ENCODE results near the gene CAMK1D. TPM values are rescaled to one million over a fixed set of nuclear protein-coding genes. Genes with fewer than 3 reads are reported as not detected.

CAMK1D gene
- total and polyA plus RNA-seq, 2 of the 4 experiments (the other 2 are of a cell fraction): 5.0 to 5.3 TPM

GRCh38 chr10:12675186-12675585 lies 325.8 kb downstream of the CAMK1D start:
- Histone ChIP-seq H4K5ac (ENCODE audit: low read depth, low read length) (no peak overlapping the region), H3K14ac (replicated peaks; ENCODE audit: low read depth, low read length) (no peak overlapping the region), H3K4ac (ENCODE audit: low read depth, low read length) (no peak overlapping the region), H2BK20ac (ENCODE audit: low read depth, low read length) (no peak overlapping the region), H2BK120ac (ENCODE audit: low read depth, low read length) (no peak overlapping the region), H3K4me1 (ENCODE audit: control insufficient read depth, insufficient read depth, low read length) (no peaks in the 10 kb centered on the region), H3K27ac (ENCODE audit: insufficient read depth, low read length) (no peak overlapping the region), H2BK5ac (ENCODE audit: low read depth, low read length, poor library complexity, severe bottlenecking) (no peak overlapping the region), H3K23ac (ENCODE audit: low read depth, low read length) (no peak overlapping the region), H2BK15ac (ENCODE audit: low read depth, low read length) (no peak overlapping the region), H3K27me3 (ENCODE audit: control insufficient read depth, insufficient read depth, low read length) (peaks cover 2% of the 10 kb centered on the region; the same call in 1 of the 2 replicates), H3K4me3 (ENCODE audit: insufficient read depth, low read depth, low read length) (no peak overlapping the region), H3K36me3 (ENCODE audit: control insufficient read depth, insufficient read depth, low read length) (no peaks in the 10 kb centered on the region), H2AK5ac (ENCODE audit: low read depth, low read length) (no peak overlapping the region), H3K9ac (ENCODE audit: low read depth, low read length) (no peak overlapping the region), H4K8ac (ENCODE audit: low read depth in 2 of 2, low read length in 2 of 2) (no peak overlapping the region), H4K20me1 (ENCODE audit: insufficient read depth, low read length) (no peaks in the 10 kb centered on the region), H3K9me1 (ENCODE audit: insufficient read depth, low read length) (no peaks in the 10 kb centered on the region), H3K56ac (ENCODE audit: extremely low read depth, insufficient read depth, low read length) (no peak overlapping the region), H3K4me2 (ENCODE audit: low read depth, low read length) (no peak overlapping the region), H2AK9ac (replicated peaks; ENCODE audit: low read depth, low read length, poor library complexity) (no peak overlapping the region), H4K91ac (ENCODE audit: insufficient read depth, low read depth, low read length) (no peak overlapping the region), H3K9me3 (ENCODE audit: control insufficient read depth, insufficient read depth, low read length) (peaks cover 2% of the 10 kb centered on the region; the same call in 1 of the 2 replicates), H3K18ac (ENCODE audit: low read depth, low read length) (no peak overlapping the region), H2AFZ (replicated peaks; ENCODE audit: low read length, poor library complexity) (no peak overlapping the region), H3K79me1 (ENCODE audit: low read depth in 1 of 2, low read length in 2 of 2) (no peaks in the 10 kb centered on the region)
- TF ChIP-seq POLR2A (IDR thresholded peaks at IDR 0.05; ENCODE audit: low read depth, low read length): no peak
- TF ChIP-seq MAZ (IDR thresholded peaks at IDR 0.05; ENCODE audit: borderline replicate concordance, low read depth, low read length): no peak
- no peak for TF ChIP-seq CTCF (conservative IDR thresholded peaks at IDR 0.05; ENCODE audit: low read depth, low read length)
- no peak for TF ChIP-seq RAD21 (IDR thresholded peaks at IDR 0.05; ENCODE audit: low read length)
- no peak for TF ChIP-seq RFX5 (IDR thresholded peaks at IDR 0.05; ENCODE audit: low read depth, low read length)
- no peak for TF ChIP-seq USF2 (IDR thresholded peaks at IDR 0.05; ENCODE audit: low read depth, low read length)
- TF ChIP-seq BHLHE40 (IDR thresholded peaks at IDR 0.05; ENCODE audit: low read depth, low read length): no peak
- TF ChIP-seq NFE2L2 (IDR thresholded peaks at IDR 0.05; ENCODE audit: low read depth, low read length): no peak
- TF ChIP-seq MAFK (IDR thresholded peaks at IDR 0.05; ENCODE audit: low read depth, low read length): no peak
- no peak for TF ChIP-seq CHD1 (IDR thresholded peaks at IDR 0.05; ENCODE audit: low read depth, low read length)
- TF ChIP-seq ELK1 (IDR thresholded peaks at IDR 0.05; ENCODE audit: borderline replicate concordance, low read depth, low read length): no peak
- no peak for TF ChIP-seq RCOR1 (IDR thresholded peaks at IDR 0.05; ENCODE audit: insufficient replicate concordance, low read length)
- TF ChIP-seq FOS (IDR thresholded peaks at IDR 0.05; ENCODE audit: low read depth, low read length): no peak
- TF ChIP-seq SMC3 (IDR thresholded peaks at IDR 0.05; ENCODE audit: low read depth, low read length): no peak
- no peak for TF ChIP-seq MXI1 (IDR thresholded peaks at IDR 0.05; ENCODE audit: borderline replicate concordance, low read depth, low read length)
- intact Hi-C loops (cut with micrococcal nuclease) (no loop called here), in situ Hi-C loops (cut with MboI; ENCODE audit: low sequenced_read_pairs) (no loop called here), dilution Hi-C loops (cut with HindIII; ENCODE audit: low sequenced_read_pairs, unreplicated experiment) (no loop called here)
- ChIA-PET CTCF (no interaction called here), POLR2A (ENCODE audit: unreplicated experiment) (interaction anchor here (0.7 kb wide), 1 partner anchor 13 kb away, joined by 3 read pairs; no protein-coding TSS in a partner anchor)
- no peak for DNase-seq
- no TSS peak for BruUV-seq (replicated peaks)
- no peak for ATAC-seq (ENCODE audit: low read depth)

Measured in IMR-90 (cell line).